IMR-90 (cell line): ENCODE results near the gene CFAP251. TPM values are rescaled to one million over a fixed set of nuclear protein-coding genes. Genes with fewer than 3 reads are reported as not detected.

Experiments used
- ATAC-seq: fragments of 200-7000 bp; cut with Tn5 transposase; 2 replicates; pipeline ENCODE4 v1.9.1; 2020; ENCODE audit warnings: low read depth, mild to moderate bottlenecking, moderate library complexity
- BruUV-seq: library from RNA; stranded (reverse); fragments of 400-500 nt; replicated peaks from 2 replicates; lab custom pipeline; 2021; lab: Mats Ljungman, UMichigan
- CTCF ChIA-PET: fragments of 300-600 bp; formaldehyde crosslinking; extraction: SDS; loops from one replicate; lab custom pipeline; 2021; ENCODE audit warnings: antibody characterized with exemption; lab: Yijun Ruan, JAX
- POLR2A ChIA-PET: fragments of 300-600 bp; sonication (Branson Sonifier 250); formaldehyde crosslinking; loops from one replicate; lab custom pipeline; 2022; ENCODE audit warnings: antibody characterized with exemption; ENCODE audit not compliant: unreplicated experiment; lab: Charles Lee
- DNase-seq: peaks from one replicate; pipeline ENCODE4 v3.0.0; 2013
- H2AFZ ChIP-seq: replicated peaks from 2 replicates; pipeline ENCODE3; 2013; ENCODE audit warnings: low read length, mild to moderate bottlenecking; ENCODE audit not compliant: poor library complexity
- H2AK5ac ChIP-seq: 2 replicates; pipeline ENCODE4 v1.6.1; 2013; ENCODE audit warnings: low read depth, low read length, inconsistent platforms
- H2AK9ac ChIP-seq: replicated peaks from 2 replicates; pipeline ENCODE3; 2013; ENCODE audit warnings: mild to moderate bottlenecking, low read depth, low read length, moderate library complexity; ENCODE audit not compliant: poor library complexity
- H2BK120ac ChIP-seq: 2 replicates; pipeline ENCODE4 v1.6.1; 2013; ENCODE audit warnings: low read depth, low read length, inconsistent platforms
- H2BK15ac ChIP-seq: 3 replicates; pipeline ENCODE4 v1.6.1; 2013; ENCODE audit warnings: low read depth, low read length, inconsistent platforms
- H2BK20ac ChIP-seq: 2 replicates; pipeline ENCODE4 v1.6.1; 2013; ENCODE audit warnings: low read depth, mild to moderate bottlenecking, inconsistent platforms, low read length, moderate library complexity
- H2BK5ac ChIP-seq: 2 replicates; pipeline ENCODE4 v1.6.1; 2013; ENCODE audit warnings: mild to moderate bottlenecking, low read depth, low read length, inconsistent platforms; ENCODE audit not compliant: poor library complexity, severe bottlenecking
- H3K14ac ChIP-seq: replicated peaks from 2 replicates; pipeline ENCODE4 v1.6.1; 2013; ENCODE audit warnings: low read depth, low read length, inconsistent platforms
- H3K18ac ChIP-seq: 2 replicates; pipeline ENCODE4 v1.6.1; 2013; ENCODE audit warnings: low read depth, low read length, control low read depth
- H3K23ac ChIP-seq: 2 replicates; pipeline ENCODE4 v1.6.1; 2013; ENCODE audit warnings: low read depth, low read length, inconsistent platforms
- H3K27ac ChIP-seq: 2 replicates; pipeline ENCODE4 v1.5.1; 2013; ENCODE audit warnings: mild to moderate bottlenecking, control low read depth, low read length; ENCODE audit not compliant: insufficient read depth
- H3K27me3 ChIP-seq: 2 replicates; pipeline ENCODE4 v1.6.1; 2013; ENCODE audit warnings: low read length; ENCODE audit not compliant: control insufficient read depth, insufficient read depth
- H3K36me3 ChIP-seq: 2 replicates; pipeline ENCODE4 v1.6.1; 2013; ENCODE audit warnings: low read length, mixed read lengths; ENCODE audit not compliant: control insufficient read depth, insufficient read depth
- H3K4ac ChIP-seq: 2 replicates; pipeline ENCODE4 v1.6.1; 2013; ENCODE audit warnings: low read depth, low read length, inconsistent platforms
- H3K4me1 ChIP-seq: 2 replicates; pipeline ENCODE4 v1.6.1; 2013; ENCODE audit warnings: low read length, mixed read lengths; ENCODE audit not compliant: control insufficient read depth, insufficient read depth
- H3K4me2 ChIP-seq: 2 replicates; pipeline ENCODE4 v1.6.1; 2013; ENCODE audit warnings: low read depth, mild to moderate bottlenecking, control low read depth, low read length, moderate library complexity
- H3K4me3 ChIP-seq: 2 replicates; pipeline ENCODE4 v1.5.1; 2013; ENCODE audit warnings: low read depth, mild to moderate bottlenecking, control low read depth, low read length, moderate library complexity; ENCODE audit not compliant: insufficient read depth
- H3K56ac ChIP-seq: 2 replicates; pipeline ENCODE4 v1.6.1; 2013; ENCODE audit warnings: low read length, inconsistent platforms; ENCODE audit not compliant: insufficient read depth; ENCODE audit errors: extremely low read depth
- H3K79me1 ChIP-seq, 2 experiments: 2 replicates each; pipeline ENCODE4 v1.6.1; 2013; ENCODE audit warnings: low read length in 2 of 2, inconsistent platforms in 1 of 2, low read depth in 1 of 2
- H3K9ac ChIP-seq: 2 replicates; pipeline ENCODE4 v1.6.1; 2013; ENCODE audit warnings: low read depth, low read length, control low read depth
- H3K9me1 ChIP-seq: 2 replicates; pipeline ENCODE4 v1.6.1; 2013; ENCODE audit warnings: low read length, inconsistent platforms; ENCODE audit not compliant: insufficient read depth
- H3K9me3 ChIP-seq: 2 replicates; pipeline ENCODE4 v1.6.1; 2013; ENCODE audit warnings: low read length; ENCODE audit not compliant: control insufficient read depth, insufficient read depth
- H4K20me1 ChIP-seq: 2 replicates; pipeline ENCODE4 v1.6.1; 2013; ENCODE audit warnings: low read length, inconsistent platforms; ENCODE audit not compliant: insufficient read depth
- H4K5ac ChIP-seq: 2 replicates; pipeline ENCODE4 v1.6.1; 2013; ENCODE audit warnings: mild to moderate bottlenecking, low read depth, low read length, control low read depth
- H4K8ac ChIP-seq, 2 experiments: 2 replicates each; pipeline ENCODE4 v1.6.1; 2013; ENCODE audit warnings: low read depth in 2 of 2, low read length in 2 of 2, control low read depth in 1 of 2, inconsistent platforms in 1 of 2
- H4K91ac ChIP-seq: 2 replicates; pipeline ENCODE4 v1.6.1; 2013; ENCODE audit warnings: low read depth, low read length, inconsistent platforms; ENCODE audit not compliant: insufficient read depth
- BHLHE40 ChIP-seq: fragments of 150-350 bp; IDR thresholded peaks from 2 replicates; pipeline ENCODE4 v1.6.1; 2016; ENCODE audit warnings: mild to moderate bottlenecking, low read depth, low read length
- CEBPB ChIP-seq: IDR thresholded peaks from 2 replicates; pipeline ENCODE4 v1.6.1; 2012; ENCODE audit warnings: low read depth, low read length, improper control_type of control experiment
- CHD1 ChIP-seq: IDR thresholded peaks from 2 replicates; pipeline ENCODE4 v1.6.1; 2012; ENCODE audit warnings: low read depth, low read length, improper control_type of control experiment
- CTCF ChIP-seq: conservative IDR thresholded peaks from 2 replicates; pipeline ENCODE4 v1.5.1; 2012; ENCODE audit warnings: mild to moderate bottlenecking, low read depth, low read length, improper control_type of control experiment
- ELK1 ChIP-seq: fragments of 150-350 bp; IDR thresholded peaks from 2 replicates; pipeline ENCODE4 v1.6.1; 2016; ENCODE audit warnings: low read depth, mild to moderate bottlenecking, low read length, moderate library complexity, borderline replicate concordance
- FOS ChIP-seq: fragments of 150-350 bp; IDR thresholded peaks from 2 replicates; pipeline ENCODE4 v1.6.1; 2016; ENCODE audit warnings: low read depth, low read length
- MAFK ChIP-seq: IDR thresholded peaks from 2 replicates; pipeline ENCODE4 v1.6.1; 2012; ENCODE audit warnings: low read depth, low read length, improper control_type of control experiment
- MAZ ChIP-seq: IDR thresholded peaks from 2 replicates; pipeline ENCODE4 v1.6.1; 2012; ENCODE audit warnings: low read depth, mild to moderate bottlenecking, low read length, improper control_type of control experiment, moderate library complexity, borderline replicate concordance
- MXI1 ChIP-seq: IDR thresholded peaks from 2 replicates; pipeline ENCODE4 v1.6.1; 2012; ENCODE audit warnings: low read depth, mild to moderate bottlenecking, low read length, moderate library complexity, borderline replicate concordance
- NFE2L2 ChIP-seq: fragments of 150-350 bp; IDR thresholded peaks from 2 replicates; pipeline ENCODE4 v1.6.1; 2016; ENCODE audit warnings: low read depth, mild to moderate bottlenecking, low read length
- POLR2A ChIP-seq: IDR thresholded peaks from 2 replicates; pipeline ENCODE4 v1.6.1; 2012; ENCODE audit warnings: mild to moderate bottlenecking, low read depth, low read length
- RAD21 ChIP-seq: IDR thresholded peaks from 2 replicates; pipeline ENCODE4 v1.6.1; 2012; ENCODE audit warnings: low read length, improper control_type of control experiment
- RCOR1 ChIP-seq: IDR thresholded peaks from 2 replicates; pipeline ENCODE4 v1.6.1; 2012; ENCODE audit warnings: mild to moderate bottlenecking, low read length, improper control_type of control experiment; ENCODE audit not compliant: insufficient replicate concordance
- RFX5 ChIP-seq: IDR thresholded peaks from 2 replicates; pipeline ENCODE4 v1.8.0; 2012; ENCODE audit warnings: low read depth, mild to moderate bottlenecking, low read length, moderate library complexity
- SMC3 ChIP-seq: fragments of 150-350 bp; IDR thresholded peaks from 2 replicates; pipeline ENCODE4 v1.6.1; 2016; ENCODE audit warnings: low read depth, mild to moderate bottlenecking, antibody characterized with exemption, low read length, moderate library complexity
- USF2 ChIP-seq: fragments of 150-350 bp; IDR thresholded peaks from 2 replicates; pipeline ENCODE4 v1.6.1; 2017; ENCODE audit warnings: mild to moderate bottlenecking, antibody characterized with exemption, low read length, low read depth
- WGBS, 2 experiments: methylation state at CpG; one replicate each; pipeline versions ENCODE4 v1.1.5 to v1.1.7; 2013; ENCODE audit warnings: missing lambda C conversion rate in 2 of 2; ENCODE audit not compliant: insufficient read length in 1 of 2; ENCODE audit errors: extremely low coverage in 2 of 2; 5-methylcytosine and 5-hydroxymethylcytosine counted together
- dilution Hi-C: fragments of 300-500 bp; cut with HindIII; formaldehyde crosslinking; loops from one replicate; pipeline ENCODE4 v1.14.3; 2018; ENCODE audit warnings: low sequenced_read_pairs; ENCODE audit not compliant: unreplicated experiment
- in situ Hi-C: fragments of 300-500 bp; cut with MboI; formaldehyde crosslinking; loops from 3 replicates; pipeline ENCODE4 v1.14.3; 2019; ENCODE audit warnings: low sequenced_read_pairs, inconsistent platforms, mixed read lengths
- intact Hi-C: fragments of 100-400 bp; cut with micrococcal nuclease; formaldehyde crosslinking; loops from 2 replicates; pipeline ENCODE4 v1.10.0; 2022
- polyA plus RNA-seq, 3 experiments: library from polyadenylated mRNA; depleted of rRNA; stranded (reverse); fragments of >200 nt; gene quantifications; 2 replicates each; pipeline ENCODE4 v1.2.3, GENCODE V29; 2012; ENCODE audit warnings: low replicate concordance in 1 of 3
- total RNA-seq: library from RNA; depleted of rRNA; stranded (reverse); fragments of >200 nt; gene quantifications from 2 replicates; pipeline ENCODE4 v1.2.3, GENCODE V29; 2012

Gene CFAP251
- total and polyA plus RNA-seq, 2 of the 4 experiments (the other 2 are of a cell fraction) = 7.8 to 9.1 TPM

- Histone ChIP-seq H3K14ac (no peak overlapping the region), H3K18ac (no peak overlapping the region), H4K91ac (no peak overlapping the region), H3K9me1 (no peaks in the 10 kb centered on the region), H3K27ac (no peak overlapping the region), H2AFZ (peak overlapping the region; percentile 80), H2AK9ac (no peak overlapping the region), H3K4me1 (no peaks in the 10 kb centered on the region; the same call in 1 of the 2 replicates), H3K4ac (no peak overlapping the region), H3K9me3 (no peaks in the 10 kb centered on the region), H4K20me1 (no peaks in the 10 kb centered on the region), H3K79me1 (no peaks in the 10 kb centered on the region), H3K4me3 (no peak overlapping the region), H3K9ac (no peak overlapping the region), H2BK120ac (no peak overlapping the region; the same call in 1 of the 2 replicates), H3K36me3 (no peaks in the 10 kb centered on the region), H3K27me3 (no peaks in the 10 kb centered on the region), H3K56ac (no peak overlapping the region), H3K4me2 (no peak overlapping the region), H2BK20ac (no peak overlapping the region), H3K23ac (no peak overlapping the region), H2AK5ac (peak overlapping the region; percentile 13; the same call in 1 of the 2 replicates), H2BK15ac (no peak overlapping the region), H2BK5ac (no peak overlapping the region), H4K8ac (no peak overlapping the region), H4K5ac (no peak overlapping the region)
- in situ Hi-C loops (no loop called here), dilution Hi-C loops (no loop called here), intact Hi-C loops (no loop called here)
- DNase-seq (peak; percentile 64), ATAC-seq (no peak)
- BruUV-seq = no TSS peak
- CTCF ChIA-PET = no interaction called here
- POLR2A ChIA-PET = no interaction called here
- WGBS, 2 experiments = 85% methylated on average over 4 of the region's 11 CpGs; no CpG with 5 or more reads in 1 of the 2 experiments
- TF ChIP-seq POLR2A (no peak), RFX5 (no peak), RCOR1 (no peak), BHLHE40 (no peak), RAD21 (no peak), FOS (no peak), SMC3 (no peak), MAZ (no peak), MXI1 (no peak), CEBPB (no peak), CTCF (no peak), CHD1 (no peak), MAFK (no peak), NFE2L2 (no peak), ELK1 (no peak), USF2 (no peak)
Measured at GRCh38 chr12:121980191-121980891, 61.9 kb downstream of the CFAP251 start.
